Pancreas (tissue), 10 donors: ENCODE results near the gene KRT2. TPM values are rescaled to one million over a fixed set of nuclear protein-coding genes. Genes with fewer than 3 reads are reported as not detected.

Experiments used
- ATAC-seq, 4 donors: fragments of 200-7000 bp; cut with Tn5 transposase; one replicate each; pipeline versions ENCODE4 v1.8.0 to v1.9.1; 2020; ENCODE audit warnings: mild to moderate bottlenecking in 4 of 4, moderate library complexity in 4 of 4
- DNase-seq, 6 donors: peaks; one replicate each; pipeline ENCODE4 v3.0.0-alpha.2; 2020
- FAIRE-seq: peaks from 2 replicates; lab custom pipeline; 2012; peaks lifted over from hg19 to GRCh38; lab: Jason Lieb, UNC
- H3K27ac ChIP-seq, 4 donors: fragments of 200-600 bp; sonication (generic); 1 replicate in 3 of 4; 2 replicates in 1 of 4; pipeline versions ENCODE4 v1.5.0 to v1.8.0; 2020
- H3K27me3 ChIP-seq, 4 donors: fragments of 200-600 bp; one replicate each; pipeline ENCODE4 v1.8.0; 2021
- H3K36me3 ChIP-seq, 3 donors: fragments of 200-600 bp; sonication (generic) in 1 of 3; one replicate each; pipeline versions ENCODE4 v1.5.0 to v1.8.0; 2020 to 2021
- H3K4me1 ChIP-seq, 3 donors: fragments of 200-600 bp; one replicate each; pipeline ENCODE4 v1.8.0; 2021
- H3K4me3 ChIP-seq, 4 donors: fragments of 200-600 bp; sonication (generic) in 2 of 4; one replicate each; pipeline versions ENCODE4 v1.5.0 to v1.8.0; 2020 to 2021
- H3K9me3 ChIP-seq, 4 donors: fragments of 200-600 bp; one replicate each; pipeline ENCODE4 v1.8.0; 2021
- CTCF ChIP-seq, 4 donors: fragments of 200-600 bp; sonication (generic) in 3 of 4; IDR thresholded peaks; one replicate each; pipeline versions ENCODE4 v1.5.0 to v1.8.0; 2021; ENCODE audit warnings: antibody characterized with exemption in 4 of 4
- WGBS, 2 donors: extraction: QIAGEN DNeasy Blood & Tissue Kit; methylation state at CpG; one replicate each; pipeline ENCODE4 v1.1.7; 2013; 5-methylcytosine and 5-hydroxymethylcytosine counted together
- intact Hi-C, 3 donors: fragments of 100-400 bp; cut with DNase I; formaldehyde crosslinking; loops; one replicate each; pipeline versions ENCODE4 v1.11.1 to v1.14.2; 2022
- polyA plus RNA-seq, 2 donors: library from polyadenylated mRNA; stranded (reverse); fragments of 200-250 nt; gene quantifications; one replicate each; pipeline ENCODE4 v1.2.3, GENCODE V29; 2013
- total RNA-seq, 6 donors: library from RNA; stranded (reverse); fragmentation: NEBNext Ultra II Directional in 4 of 6; extraction: Animal tissue kit (Norgen Biotek cat#: 25700) in 4 of 6; gene quantifications; one replicate each; pipeline versions ENCODE4 v1.2.1 to v1.2.4, GENCODE V29; 2021 to 2023
- donor health status: healthy with polysubstance abuse.
- donor health status: DM: no; HTN: no; CAD: no; lungs with moderate emphysema.
- donor health status: DM: no; HTN: no; CAD: no.
- donor health status: control.
- donor health status: control.
- donor health status: Bipolar disorder and iron deficiency.
- donor health status: DM: yes; HTN: yes; CAD: no.
- donor health status: DM: no; HTN: no; CAD: no.
- donor health status: DM: no; HTN: no; CAD: no.
- donor health status: DM: yes; HTN: yes; CAD: no.

The KRT2 gene
- total and polyA plus RNA-seq, 8 donors = 0.02 TPM; not detected in 7

- H3K36me3 ChIP-seq = no peaks in the 10 kb centered on the region
- no peak for FAIRE-seq
- WGBS, 2 donors = 73 to 74% methylated on average over 8 of the region's 8 CpGs
- no peak for TF ChIP-seq CTCF (IDR thresholded peaks at IDR 0.05)
- H3K27me3 ChIP-seq = peaks cover 0 to 4% (median 0%) of the 10 kb centered on the region in 4 donors
- no peak for ATAC-seq
- intact Hi-C loops = no loop called here
- no peak for DNase-seq
- H3K4me3 ChIP-seq = no peak overlapping the region
- H3K9me3 ChIP-seq = no peaks in the 10 kb centered on the region
- H3K4me1 ChIP-seq = no peaks in the 10 kb centered on the region
- H3K27ac ChIP-seq = no peak overlapping the region
These were observed 40.2 kb upstream of the KRT2 start for GRCh38 chr12:52692254-52692653.

- TF ChIP-seq CTCF (IDR thresholded peaks at IDR 0.05) = no peak
- intact Hi-C loops = no loop called here
- no peaks in the 10 kb centered on the region for H3K4me1 ChIP-seq
- FAIRE-seq (no peak), ATAC-seq (no peak), DNase-seq (no peak)
- H3K4me3 ChIP-seq = no peak overlapping the region
- no peaks in the 10 kb centered on the region for H3K9me3 ChIP-seq
- H3K27ac ChIP-seq = no peak overlapping the region
- peaks cover 0 to 4% (median 0%) of the 10 kb centered on the region in 4 donors for H3K27me3 ChIP-seq
- whole genome bisulfite sequencing, 2 donors = 62 to 66% methylated on average over 2 of the region's 2 CpGs
- H3K36me3 ChIP-seq = no peaks in the 10 kb centered on the region
These were observed 39.8 kb upstream of the KRT2 start for GRCh38 chr12:52691841-52692150.

- H3K4me3 ChIP-seq = peak overlapping the region in 2 of 4 donors; percentile 20 to 34
- H3K36me3 ChIP-seq = no peaks in the 10 kb centered on the region
- peak in 2 of 6 donors; percentile 34 to 71 for DNase-seq
- H3K9me3 ChIP-seq = no peaks in the 10 kb centered on the region
- TF ChIP-seq CTCF (IDR thresholded peaks at IDR 0.05) = no peak
- ATAC-seq = peak; percentile 48 to 74 (median 65)
- 7 to 13% methylated on average over 28 to 45 of the region's 45 CpGs for WGBS, 2 donors
- H3K27me3 ChIP-seq = peaks cover 0 to 4% (median 0%) of the 10 kb centered on the region in 4 donors
- no peak for FAIRE-seq
- intact Hi-C loops = no loop called here
- no peak overlapping the region for H3K27ac ChIP-seq
- no peaks in the 10 kb centered on the region for H3K4me1 ChIP-seq
These were observed 39.2 kb upstream of the KRT2 start for GRCh38 chr12:52691076-52691840.

GRCh38 chr12:52690351-52691075, 38.5 kb upstream of the KRT2 start:
- no peak for DNase-seq
- WGBS, 2 donors = 63% methylated on average over 8 of the region's 8 CpGs
- H3K36me3 ChIP-seq = no peaks in the 10 kb centered on the region

More at GRCh38 chr12:52690351-52691075, 38.5 kb upstream of the KRT2 start:
- peaks cover 0 to 4% (median 0%) of the 10 kb centered on the region in 4 donors for H3K27me3 ChIP-seq
- peak overlapping the region in 2 of 4 donors; percentile 20 to 34 for H3K4me3 ChIP-seq
- no peaks in the 10 kb centered on the region for H3K4me1 ChIP-seq
- ATAC-seq (no peak), FAIRE-seq (no peak)
- no peak for TF ChIP-seq CTCF (IDR thresholded peaks at IDR 0.05)
- intact Hi-C loops = no loop called here
- H3K27ac ChIP-seq = no peak overlapping the region
- no peaks in the 10 kb centered on the region for H3K9me3 ChIP-seq
